ENCODE measurements around the gene NLRP6.

NLRP6 gene

DNA sequence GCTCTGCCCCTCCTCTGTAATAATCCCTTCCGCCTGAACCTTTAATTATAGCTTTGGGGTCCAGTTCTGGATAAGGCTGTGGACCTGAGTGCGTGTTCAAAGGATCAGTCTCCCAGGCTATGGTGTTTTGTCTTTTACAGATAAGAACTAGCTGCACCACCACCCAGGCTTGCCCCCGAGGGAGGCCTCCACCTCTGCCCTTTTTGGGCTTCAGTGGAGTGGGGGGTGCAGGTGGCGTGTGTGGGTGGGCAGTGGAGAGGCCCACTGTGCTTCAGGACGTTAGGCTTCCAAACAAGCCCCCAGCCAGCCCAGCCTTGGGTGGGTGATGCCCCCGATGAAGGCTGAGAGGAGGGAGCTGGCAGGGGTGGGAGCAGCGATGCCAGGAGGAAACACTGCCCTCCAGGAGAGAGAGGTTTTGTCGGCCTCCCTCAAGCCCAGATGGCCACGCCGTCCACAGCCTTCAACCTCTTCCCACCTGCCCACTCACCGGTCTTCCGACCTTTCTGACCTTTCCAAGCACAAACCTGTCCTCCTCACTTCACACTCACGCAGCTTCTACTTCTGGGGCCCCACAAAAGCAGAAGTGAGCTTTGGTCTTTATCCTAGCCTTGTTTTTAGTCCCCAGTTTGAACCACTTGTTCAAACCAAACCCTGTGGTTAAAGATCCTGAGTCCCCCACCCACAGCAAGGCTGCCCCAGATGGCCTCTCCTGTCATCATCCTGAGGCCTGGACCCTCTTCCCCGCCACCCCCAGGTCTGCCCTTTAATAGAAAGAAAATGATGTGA is 21.1 kb upstream of the NLRP6 start:
- peak; percentile 80 for DNase-seq

DNA sequence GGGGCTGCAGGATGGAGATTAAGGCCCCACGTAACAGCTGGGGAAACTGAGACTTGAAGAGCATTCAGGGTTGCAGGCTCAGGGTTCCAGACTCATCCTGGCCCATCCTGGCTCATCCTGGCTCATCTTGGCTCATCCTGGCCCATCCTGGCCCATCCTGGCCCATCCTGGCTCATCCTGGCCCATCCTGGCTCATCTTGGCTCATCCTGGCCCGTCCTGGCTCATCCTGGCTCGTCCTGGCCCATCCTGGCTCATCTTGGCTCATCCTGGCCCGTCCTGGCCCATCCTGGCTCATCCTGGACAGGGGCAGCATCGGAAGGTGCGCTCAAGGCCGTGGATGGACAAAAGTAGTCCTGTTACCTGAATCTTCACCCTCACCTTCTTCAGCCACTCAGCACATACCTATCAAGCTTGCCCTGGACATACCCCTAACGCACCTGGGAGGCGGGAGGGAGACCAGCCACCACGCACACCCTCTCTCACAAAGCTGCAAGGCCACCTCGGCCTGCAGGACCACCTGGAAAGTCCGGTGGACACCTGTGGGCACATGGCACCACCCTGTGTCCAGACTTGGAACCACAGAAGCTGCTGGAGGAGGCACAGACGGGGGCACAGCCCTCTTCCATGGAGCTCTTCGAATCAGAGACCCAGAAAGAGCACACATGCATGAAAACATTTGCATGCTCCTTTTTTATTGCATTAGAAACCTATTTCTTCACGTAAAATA is 20.3 kb upstream of the NLRP6 start:
- DNase-seq: no peak

DNA sequence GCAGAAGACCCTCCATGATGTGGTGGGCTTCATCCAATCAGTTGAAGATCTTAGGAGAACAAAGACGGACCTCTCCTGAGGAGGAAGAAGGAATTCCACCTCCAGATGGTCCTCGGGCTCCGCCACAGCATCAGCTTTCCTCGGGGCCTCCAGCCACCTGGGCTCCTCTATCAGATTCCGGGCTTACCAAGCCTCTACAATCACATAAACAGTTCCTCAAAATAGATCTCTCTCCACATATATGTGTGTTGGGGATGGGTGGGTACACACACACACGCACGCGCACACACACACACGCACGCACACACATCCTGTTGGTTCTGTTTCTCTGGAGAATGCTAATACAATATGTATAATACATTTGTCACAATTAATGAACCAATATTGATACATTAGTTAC is 18.8 kb upstream of the NLRP6 start:
- DNase-seq: no peak

DNA sequence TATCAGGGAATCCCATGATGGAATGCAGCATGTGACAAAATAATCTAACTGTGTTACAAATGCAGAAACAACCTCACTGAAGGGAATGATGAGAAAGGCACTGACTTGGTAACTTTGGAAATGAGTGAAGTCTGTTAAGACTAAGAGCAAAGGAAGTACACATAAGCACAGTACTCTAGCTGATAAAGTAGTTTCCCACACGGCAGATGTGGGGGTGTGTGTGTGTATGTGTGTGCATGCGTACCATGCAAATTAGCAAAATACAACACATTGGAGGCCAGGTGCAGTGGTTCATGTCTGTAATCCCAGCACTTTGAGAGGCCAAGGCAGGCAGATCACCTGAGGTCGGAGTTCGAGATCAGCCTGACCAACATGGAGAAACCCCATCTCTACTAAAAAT is 16.6 kb upstream of the NLRP6 start:
- no peak for DNase-seq

- peak; percentile 41 for DNase-seq
Observed at GRCh38 chr11:266676-267439, 11.3 kb upstream of the NLRP6 start.

DNA sequence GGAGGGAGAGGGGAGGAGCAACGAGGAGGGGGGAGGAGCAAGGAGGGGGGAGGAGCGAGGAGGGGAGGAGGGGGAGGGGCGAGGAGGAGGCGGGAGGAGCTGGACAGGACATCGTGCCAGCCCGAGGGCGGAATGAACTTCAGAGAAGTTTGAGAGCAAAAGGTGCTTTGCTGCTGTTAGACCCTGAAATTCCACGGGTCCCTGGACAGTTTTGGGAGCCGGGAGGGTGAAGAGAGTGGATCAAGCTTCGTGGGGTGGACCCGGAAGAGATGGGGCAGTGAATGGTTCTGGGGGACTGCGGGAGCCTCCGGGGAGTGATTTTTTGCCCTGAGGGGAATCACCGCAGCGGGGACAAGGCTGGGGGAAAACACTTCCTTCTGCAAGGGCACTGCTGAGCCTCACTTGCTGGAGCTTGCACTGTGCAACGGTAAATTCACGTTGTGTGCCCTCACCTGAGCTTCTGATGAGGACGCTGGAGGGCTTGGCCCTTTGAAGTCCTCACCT is 10.7 kb upstream of the NLRP6 start:
- DNase-seq: peak; percentile 48

DNA sequence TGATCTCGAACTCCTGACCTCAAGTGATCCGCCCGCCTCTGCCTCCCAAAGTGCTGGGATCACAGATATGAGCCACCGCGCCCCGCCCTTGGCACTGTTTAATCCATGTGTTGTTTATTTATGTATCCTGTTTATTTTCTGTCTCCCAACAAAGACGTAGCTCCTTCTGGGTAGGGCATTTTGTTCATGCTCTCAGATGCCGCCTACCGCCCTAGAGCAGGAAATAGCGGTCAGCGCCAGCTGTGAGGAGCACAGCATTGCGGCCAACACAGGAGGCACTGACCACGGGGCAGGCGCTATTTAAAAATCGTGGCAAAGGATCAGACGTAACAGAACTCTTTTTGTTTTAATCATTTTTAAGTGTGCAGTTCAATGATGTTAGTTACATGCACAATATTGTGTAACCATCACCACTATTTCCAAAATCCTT is 9.5 kb upstream of the NLRP6 start:
- DNase-seq: peak; percentile 95

DNA sequence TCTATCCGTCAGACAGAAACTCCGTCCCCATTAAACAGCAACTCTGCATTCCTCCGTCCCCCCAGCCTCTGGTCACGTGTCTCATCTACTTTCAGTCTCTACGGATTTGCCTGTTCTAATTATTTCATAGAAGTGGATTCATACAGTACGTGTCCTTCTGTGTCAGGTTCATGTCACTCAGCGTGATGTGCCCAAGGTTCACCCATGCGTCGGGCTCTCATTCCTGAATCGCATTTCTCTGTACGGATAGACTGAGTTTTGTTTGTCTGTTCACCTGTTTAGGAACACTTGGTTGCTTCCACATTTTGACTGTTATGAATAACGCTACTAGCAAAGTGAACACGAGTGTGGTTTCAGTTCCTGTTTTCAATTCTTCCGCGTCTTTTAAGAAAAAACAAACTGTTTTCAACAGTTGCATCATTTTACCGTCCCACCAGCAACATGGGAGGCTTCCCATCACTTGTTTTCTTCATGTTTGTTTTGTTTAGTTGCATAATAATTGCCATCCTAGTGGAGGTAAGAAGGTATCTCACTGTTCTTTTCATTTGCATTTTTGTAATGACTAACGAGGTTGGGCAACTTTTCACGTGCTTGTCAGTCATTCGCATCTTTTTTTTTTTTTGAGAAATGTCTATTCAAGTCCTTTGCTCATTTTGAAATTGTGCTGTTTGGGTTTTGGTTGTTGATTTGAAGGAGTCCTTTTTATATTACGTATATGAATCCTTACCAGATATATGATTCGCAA is 8.9 kb upstream of the NLRP6 start:
- peak; percentile 98 for DNase-seq

- no peak for DNase-seq
Observed at GRCh38 chr11:270451-271318, 7.5 kb upstream of the NLRP6 start.

GRCh38 chr11:271319-271715 is 6.9 kb upstream of the NLRP6 start:
- no peak for DNase-seq

GRCh38 chr11:272195-272930 is 5.8 kb upstream of the NLRP6 start:
- no peak for DNase-seq

GRCh38 chr11:272931-273198 is 5.3 kb upstream of the NLRP6 start:
- no peak for DNase-seq

DNA sequence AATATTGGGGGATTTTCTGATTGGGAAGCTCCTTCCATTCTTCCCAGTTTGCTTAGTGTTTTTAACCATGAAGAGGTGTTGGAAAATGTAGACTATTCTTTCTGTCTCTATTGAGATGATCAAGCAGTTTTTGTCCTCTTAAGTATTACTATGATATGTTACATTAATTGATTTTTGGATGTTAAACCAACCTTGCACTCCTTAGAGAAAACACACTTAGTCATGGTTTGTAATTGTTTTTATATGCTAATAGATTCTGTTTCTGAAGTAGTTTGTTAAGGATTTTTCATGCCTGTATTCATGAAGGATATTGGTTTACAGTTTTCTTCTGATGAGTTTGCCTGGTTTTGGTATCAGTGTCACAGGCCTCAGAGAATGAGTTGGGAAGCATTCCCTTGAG is 2.0 kb upstream of the NLRP6 start:
- DNase-seq: no peak

DNA sequence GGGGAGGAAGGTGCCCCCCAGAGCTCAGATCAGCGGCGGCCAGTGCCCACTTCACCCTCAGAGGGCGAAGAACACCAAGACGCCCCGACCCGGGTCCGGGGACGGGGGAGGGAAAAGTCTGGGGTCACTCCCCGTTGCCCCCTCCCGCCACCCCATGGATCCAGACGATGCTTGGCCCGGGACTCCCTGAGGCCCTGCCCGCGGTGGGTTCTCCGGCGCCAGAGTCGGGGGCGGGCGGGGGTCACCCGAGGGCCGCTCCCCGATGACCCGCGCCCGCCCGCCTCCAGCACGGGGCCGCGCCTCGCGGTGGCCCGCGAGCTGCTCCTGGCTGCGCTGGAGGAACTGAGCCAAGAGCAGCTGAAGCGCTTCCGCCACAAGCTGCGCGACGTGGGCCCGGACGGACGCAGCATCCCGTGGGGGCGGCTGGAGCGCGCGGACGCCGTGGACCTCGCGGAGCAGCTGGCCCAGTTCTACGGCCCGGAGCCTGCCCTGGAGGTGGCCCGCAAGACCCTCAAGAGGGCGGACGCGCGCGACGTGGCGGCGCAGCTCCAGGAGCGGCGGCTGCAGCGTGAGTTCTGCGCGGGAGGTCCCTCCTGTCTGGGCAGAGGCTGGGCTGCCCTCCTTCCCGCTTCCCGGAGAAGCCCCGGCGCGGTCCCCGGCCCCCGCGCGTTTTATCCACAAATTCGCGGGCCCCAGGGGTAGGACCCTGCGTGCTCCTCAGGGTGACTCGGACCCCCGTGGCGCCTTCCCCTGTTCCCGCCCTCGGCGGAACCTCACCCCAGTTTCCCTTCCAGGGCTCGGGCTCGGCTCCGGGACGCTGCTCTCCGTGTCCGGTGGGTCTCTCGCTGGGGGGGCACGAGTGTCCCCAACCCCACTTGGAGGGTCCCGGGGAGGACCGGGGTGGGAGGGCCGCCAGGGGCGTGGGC is 1.1 kb downstream of the NLRP6 start:
- DNase-seq: peak; percentile 30

DNA sequence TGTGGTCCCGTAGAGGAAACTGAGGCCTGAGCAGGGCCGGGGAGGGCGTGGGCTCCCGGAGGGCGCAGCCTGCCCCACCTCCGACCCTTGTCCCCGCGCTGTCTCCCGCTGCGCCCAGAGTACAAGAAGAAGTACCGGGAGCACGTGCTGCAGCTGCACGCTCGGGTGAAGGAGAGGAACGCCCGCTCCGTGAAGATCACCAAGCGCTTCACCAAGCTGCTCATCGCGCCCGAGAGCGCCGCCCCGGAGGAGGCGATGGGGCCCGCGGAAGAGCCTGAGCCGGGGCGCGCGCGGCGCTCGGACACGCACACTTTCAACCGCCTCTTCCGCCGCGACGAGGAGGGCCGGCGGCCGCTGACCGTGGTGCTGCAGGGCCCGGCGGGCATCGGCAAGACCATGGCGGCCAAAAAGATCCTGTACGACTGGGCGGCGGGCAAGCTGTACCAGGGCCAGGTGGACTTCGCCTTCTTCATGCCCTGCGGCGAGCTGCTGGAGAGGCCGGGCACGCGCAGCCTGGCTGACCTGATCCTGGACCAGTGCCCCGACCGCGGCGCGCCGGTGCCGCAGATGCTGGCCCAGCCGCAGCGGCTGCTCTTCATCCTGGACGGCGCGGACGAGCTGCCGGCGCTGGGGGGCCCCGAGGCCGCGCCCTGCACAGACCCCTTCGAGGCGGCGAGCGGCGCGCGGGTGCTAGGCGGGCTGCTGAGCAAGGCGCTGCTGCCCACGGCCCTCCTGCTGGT is 1.9 kb downstream of the NLRP6 start:
- peak; percentile 54 for DNase-seq

- DNase-seq: no peak
Observed at GRCh38 chr11:280706-281485, 2.7 kb downstream of the NLRP6 start.

GRCh38 chr11:281486-282161 is 3.4 kb downstream of the NLRP6 start:
- no peak for DNase-seq

GRCh38 chr11:282171-282570 is 4.0 kb downstream of the NLRP6 start:
- DNase-seq: no peak

Measured in MV-4-11 (cell line).